RPMI7951 (cell line): Measurements from ENCODE around the gene VWA5B1. TPM values are rescaled to one million over a fixed set of nuclear protein-coding genes. Genes with fewer than 3 reads are reported as not detected.
A peak's percentile ranks its signal among the peaks of the same experiment; 100 is the strongest.

ENCODE experiments used
- DNase-seq: peaks from one replicate; pipeline ENCODE4 v3.0.0-alpha.2; 2012; ENCODE audit warnings: low read depth
- total RNA-seq: library from RNA; depleted of rRNA; stranded (reverse); fragments of >200 nt; shearing (Covaris generic); gene quantifications from 2 replicates; pipeline ENCODE4 v1.2.3, GENCODE V29; 2014

VWA5B1 gene
- total RNA-seq, 1 experiment from 2014 or later = not detected

DNA sequence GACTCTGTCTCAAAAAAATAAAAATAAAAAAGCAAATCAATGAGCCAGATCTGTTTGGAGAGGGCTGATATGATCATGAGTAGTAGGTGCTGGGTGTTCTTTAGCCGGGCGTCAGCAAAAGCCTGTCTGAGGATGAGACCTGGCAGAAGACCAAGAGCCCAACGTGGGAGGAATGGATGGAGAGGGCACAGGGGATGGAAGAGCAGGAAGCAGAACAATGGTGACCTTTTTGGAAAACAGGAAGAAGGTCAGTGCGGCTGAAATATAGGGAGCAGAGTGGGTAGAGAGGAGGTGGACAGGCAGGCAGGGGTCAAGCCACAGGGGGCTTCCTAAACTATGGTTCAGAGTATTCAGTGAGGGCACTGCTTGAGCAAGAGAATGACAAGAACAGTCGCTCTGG is 30.9 kb downstream of the VWA5B1 start:
- no peak for DNase-seq

- no peak for DNase-seq
These were observed 31.6 kb downstream of the VWA5B1 start for GRCh38 chr1:20322081-20322824.

- DNase-seq = peak; percentile 78
These were observed 32.3 kb downstream of the VWA5B1 start for GRCh38 chr1:20322825-20323612.

GRCh38 chr1:20323613-20323920 is 32.9 kb downstream of the VWA5B1 start:
- no peak for DNase-seq

GRCh38 chr1:20324704-20325406 is 34.2 kb downstream of the VWA5B1 start:
- no peak for DNase-seq

- no peak for DNase-seq
These were observed 34.8 kb downstream of the VWA5B1 start for GRCh38 chr1:20325407-20325843.

GRCh38 chr1:20325844-20326420 is 35.3 kb downstream of the VWA5B1 start:
- no peak for DNase-seq

- no peak for DNase-seq
These were observed 36.8 kb downstream of the VWA5B1 start for GRCh38 chr1:20327467-20327866.

- DNase-seq = no peak
These were observed 37.5 kb downstream of the VWA5B1 start for GRCh38 chr1:20328201-20328600.

- no peak for DNase-seq
These were observed 39.3 kb downstream of the VWA5B1 start for GRCh38 chr1:20329793-20330542.

- DNase-seq = no peak
These were observed 43.4 kb downstream of the VWA5B1 start for GRCh38 chr1:20334103-20334502.

- DNase-seq = no peak
These were observed 45.5 kb downstream of the VWA5B1 start for GRCh38 chr1:20336105-20336605.

GRCh38 chr1:20337581-20337980 is 46.9 kb downstream of the VWA5B1 start:
- no peak for DNase-seq

GRCh38 chr1:20339811-20340457 is 49.3 kb downstream of the VWA5B1 start:
- peak; percentile 23 for DNase-seq

GRCh38 chr1:20342294-20343148 is 51.8 kb downstream of the VWA5B1 start:
- no peak for DNase-seq

DNA sequence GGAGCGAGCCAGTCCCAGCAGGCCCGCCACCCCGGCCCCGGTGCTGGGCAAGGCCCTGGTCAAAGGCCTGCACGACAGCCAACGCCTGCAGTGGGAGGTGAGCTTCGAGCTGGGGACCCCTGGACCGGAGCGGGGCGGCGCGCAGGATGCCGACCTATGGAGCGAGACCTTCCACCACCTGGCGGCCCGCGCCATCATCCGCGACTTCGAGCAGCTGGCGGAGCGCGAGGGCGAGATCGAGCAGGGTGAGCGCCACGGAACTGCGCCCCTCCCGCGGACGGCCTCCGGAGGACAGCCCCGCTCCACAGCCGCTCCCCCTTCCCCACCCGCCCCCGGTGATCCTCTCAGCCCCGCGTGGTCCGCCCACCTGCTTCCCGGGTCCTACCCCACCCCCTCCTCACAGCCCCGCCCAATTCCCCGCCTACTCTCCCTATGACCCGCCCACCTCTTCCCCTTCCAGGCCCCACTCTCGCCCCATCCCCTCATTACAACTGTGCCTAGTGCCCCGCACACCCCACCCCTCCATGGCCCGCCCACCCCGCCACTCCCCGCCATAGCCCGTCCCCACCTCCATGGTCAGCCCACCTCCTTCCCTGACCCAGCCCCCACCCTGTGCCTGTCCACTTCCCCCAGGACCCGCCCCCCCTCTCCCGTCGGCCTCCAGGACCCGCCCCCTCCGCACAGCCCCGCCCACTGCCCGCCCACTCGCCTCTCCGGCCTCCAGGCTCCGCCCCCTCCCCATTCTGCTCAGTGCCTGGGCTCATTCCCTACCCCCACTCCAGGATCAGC is 52.7 kb downstream of the VWA5B1 start:
- DNase-seq = no peak

GRCh38 chr1:20343938-20344302 is 53.2 kb downstream of the VWA5B1 start:
- DNase-seq = no peak

DNA sequence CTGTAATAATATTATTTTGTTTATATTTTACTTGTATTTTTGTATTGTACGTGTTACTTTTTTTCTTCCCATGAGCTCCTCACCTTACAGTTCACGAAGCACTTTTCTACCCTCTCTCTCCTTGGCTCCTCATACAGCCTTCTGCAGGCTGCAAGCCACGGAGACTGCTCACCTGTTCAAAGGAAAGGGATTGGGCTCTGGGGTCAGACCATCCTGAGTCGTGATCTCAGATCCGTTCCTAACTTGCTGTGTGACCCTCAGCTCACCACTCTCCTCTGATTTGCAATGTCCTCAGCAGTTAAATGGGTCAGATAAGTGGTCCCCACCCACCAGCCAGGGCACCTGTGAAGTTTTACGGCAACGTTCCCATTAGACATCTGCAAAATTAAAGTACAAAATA is 54.1 kb downstream of the VWA5B1 start:
- DNase-seq = no peak

GRCh38 chr1:20345419-20345818 is 54.7 kb downstream of the VWA5B1 start:
- DNase-seq = no peak
